WTC11 (cell line): ENCODE data around the gene MTREX. TPM values are rescaled to one million over a fixed set of nuclear protein-coding genes. Genes with fewer than 3 reads are reported as not detected.

Experiments
- ATAC-seq: fragments of 200-7000 bp; cut with Tn5 transposase; 2 replicates; pipeline ENCODE4 v1.10.0; 2021; ENCODE audit warnings: mild to moderate bottlenecking, moderate library complexity
- CTCF ChIA-PET: fragments of 300-600 bp; sonication (Branson Sonifier 250); formaldehyde crosslinking; loops from one replicate; lab custom pipeline; 2021; ENCODE audit warnings: antibody characterized with exemption; lab: Charles Lee
- POLR2A ChIA-PET: fragments of 350-600 bp; sonication (Branson Sonifier 250); formaldehyde crosslinking; loops from one replicate; lab custom pipeline; 2021; ENCODE audit warnings: antibody characterized with exemption; lab: Charles Lee
- DNase-seq: peaks from one replicate; pipeline ENCODE4 v3.0.0; 2021; ENCODE audit warnings: low spot score
- H3K27ac Mint-ChIP-seq: 2 replicates; pipeline ENCODE4 v1.8.0; 2021; ENCODE audit warnings: mixed read lengths
- H3K27me3 Mint-ChIP-seq: 2 replicates; pipeline ENCODE4 v1.8.0; 2021; ENCODE audit warnings: low read depth, mild to moderate bottlenecking, moderate library complexity, mixed read lengths
- H3K36me3 Mint-ChIP-seq: 2 replicates; pipeline ENCODE4 v1.8.0; 2021; ENCODE audit warnings: mixed read lengths
- H3K4me1 Mint-ChIP-seq: 2 replicates; pipeline ENCODE4 v1.8.0; 2022; ENCODE audit warnings: mixed read lengths
- H3K4me3 Mint-ChIP-seq: 2 replicates; pipeline ENCODE4 v1.8.0; 2021; ENCODE audit warnings: mild to moderate bottlenecking, moderate library complexity, mixed read lengths
- H3K9me3 Mint-ChIP-seq: 2 replicates; pipeline ENCODE4 v1.8.0; 2021; ENCODE audit warnings: mixed read lengths
- AFF4 ChIP-seq: sonication (generic); formaldehyde crosslinking; IDR thresholded peaks from 2 replicates; pipeline ENCODE4 v1.8.1; 2023; ENCODE audit warnings: mild to moderate bottlenecking, missing genetic modification reagents, borderline replicate concordance
- AR ChIP-seq: fragments of 250-450 bp; sonication (Bioruptor Pico); IDR thresholded peaks from 2 replicates; pipeline ENCODE4 v1.9.0; 2021; ENCODE audit warnings: mild to moderate bottlenecking
- ARID4B ChIP-seq: sonication (generic); formaldehyde crosslinking; IDR thresholded peaks from 2 replicates; pipeline ENCODE4 v1.8.0; 2023; ENCODE audit warnings: missing genetic modification reagents, mild to moderate bottlenecking, borderline replicate concordance
- ATF6 ChIP-seq: sonication (generic); formaldehyde crosslinking; IDR thresholded peaks from 2 replicates; pipeline ENCODE4 v1.8.1; 2023; ENCODE audit warnings: mild to moderate bottlenecking, missing genetic modification reagents
- CREB1 ChIP-seq: sonication (generic); formaldehyde crosslinking; IDR thresholded peaks from 2 replicates; pipeline ENCODE4 v1.8.0; 2023; ENCODE audit warnings: mild to moderate bottlenecking, missing genetic modification reagents
- CREM ChIP-seq: sonication (generic); formaldehyde crosslinking; IDR thresholded peaks from 2 replicates; pipeline ENCODE4 v1.8.1; 2022; ENCODE audit warnings: mild to moderate bottlenecking, missing genetic modification reagents, moderate library complexity
- FOXJ3 ChIP-seq: sonication (generic); formaldehyde crosslinking; IDR thresholded peaks from 2 replicates; pipeline ENCODE4 v1.9.0; 2021; ENCODE audit warnings: missing genetic modification reagents, mild to moderate bottlenecking, borderline replicate concordance
- IRF1 ChIP-seq: sonication (generic); formaldehyde crosslinking; IDR thresholded peaks from 2 replicates; pipeline ENCODE4 v1.8.0; 2023; ENCODE audit warnings: missing genetic modification reagents
- NR2C2 ChIP-seq: sonication (generic); formaldehyde crosslinking; IDR thresholded peaks from 2 replicates; pipeline ENCODE4 v1.8.0; 2022; ENCODE audit warnings: mild to moderate bottlenecking, missing genetic modification reagents
- RORB ChIP-seq: fragments of 250-450 bp; sonication (Bioruptor Pico); IDR thresholded peaks from 2 replicates; pipeline ENCODE4 v1.9.0; 2021; ENCODE audit warnings: mild to moderate bottlenecking
- SMAD4 ChIP-seq: sonication (generic); formaldehyde crosslinking; IDR thresholded peaks from 2 replicates; pipeline ENCODE4 v1.8.0; 2022; ENCODE audit warnings: mild to moderate bottlenecking, missing genetic modification reagents
- TEAD4 ChIP-seq: sonication (generic); formaldehyde crosslinking; IDR thresholded peaks from 2 replicates; pipeline ENCODE4 v1.8.0; 2022; ENCODE audit warnings: mild to moderate bottlenecking, missing genetic modification reagents
- ZMAT4 ChIP-seq: fragments of 250-450 bp; sonication (Bioruptor Pico); IDR thresholded peaks from 2 replicates; pipeline ENCODE4 v1.9.0; 2021; ENCODE audit warnings: mild to moderate bottlenecking
- ZNF121 ChIP-seq: sonication (generic); formaldehyde crosslinking; IDR thresholded peaks from 2 replicates; pipeline ENCODE4 v1.8.0; 2023; ENCODE audit warnings: missing genetic modification reagents
- ZNF263 ChIP-seq: sonication (generic); formaldehyde crosslinking; IDR thresholded peaks from 2 replicates; pipeline ENCODE4 v1.8.1; 2022; ENCODE audit warnings: low read depth, mild to moderate bottlenecking, moderate library complexity, missing genetic modification reagents
- ZNF396 ChIP-seq: fragments of 250-450 bp; sonication (Bioruptor Pico); IDR thresholded peaks from 2 replicates; pipeline ENCODE4 v1.8.0; 2021; ENCODE audit warnings: mild to moderate bottlenecking, moderate library complexity, borderline replicate concordance
- ZNF423 ChIP-seq: fragments of 250-450 bp; sonication (Bioruptor Pico); IDR thresholded peaks from 2 replicates; pipeline ENCODE4 v2.1.2; 2022; ENCODE audit warnings: mild to moderate bottlenecking, moderate library complexity
- ZNF671 ChIP-seq: fragments of 250-450 bp; sonication (Bioruptor Pico); IDR thresholded peaks from 2 replicates; pipeline ENCODE4 v1.8.0; 2021; ENCODE audit warnings: mild to moderate bottlenecking
- total RNA-seq: library from RNA; stranded (reverse); gene quantifications from 3 replicates; pipeline ENCODE4 v1.2.3, GENCODE V29; 2021

MTREX gene
- total RNA-seq, 1 experiment from 2014 or later: 110 TPM

- DNase-seq (no peak), ATAC-seq (no peak)
- Mint-ChIP-seq H3K4me1 (no peaks in the 10 kb centered on the region), H3K27ac (no peak overlapping the region), H3K4me3 (no peak overlapping the region), H3K27me3 (no peaks in the 10 kb centered on the region), H3K36me3 (peaks cover 68% of the 10 kb centered on the region), H3K9me3 (peaks cover 7% of the 10 kb centered on the region)
- TF ChIP-seq RORB (CRISPR knock-in tag) (no peak), ARID4B (CRISPR knock-in tag) (no peak), FOXJ3 (no peak), SMAD4 (CRISPR knock-in tag) (no peak), ZNF396 (no peak), CREB1 (CRISPR knock-in tag) (no peak), ATF6 (no peak), TEAD4 (no peak), ZMAT4 (no peak), ZNF671 (CRISPR knock-in tag) (no peak), NR2C2 (CRISPR knock-in tag) (no peak), AR (CRISPR knock-in tag) (no peak), IRF1 (no peak), CREM (CRISPR knock-in tag) (no peak), ZNF121 (CRISPR knock-in tag) (no peak), ZNF423 (CRISPR knock-in tag) (no peak), AFF4 (CRISPR knock-in tag) (no peak), ZNF263 (CRISPR knock-in tag) (no peak)
- ChIA-PET POLR2A (no interaction called here), CTCF (no interaction called here)
Measured at GRCh38 chr5:55356896-55357295, 49.1 kb downstream of the MTREX start.
